Panc1 (cell line): ENCODE measurements around the gene TPT1. TPM values are rescaled to one million over a fixed set of nuclear protein-coding genes. Genes with fewer than 3 reads are reported as not detected.

Experiments
- ATAC-seq: fragments of 200-7000 bp; cut with Tn5 transposase; 2 replicates; pipeline ENCODE4 v1.9.1; 2020; ENCODE audit warnings: mild to moderate bottlenecking, moderate library complexity
- BruUV-seq: library from RNA; stranded (reverse); fragments of 400-500 nt; replicated peaks from 2 replicates; lab custom pipeline; 2021; lab: Mats Ljungman, UMichigan
- CTCF ChIA-PET: fragments of 300-600 bp; sonication (Branson Sonifier 250); formaldehyde crosslinking; loops from one replicate; lab custom pipeline; 2022; ENCODE audit warnings: antibody characterized with exemption; lab: Charles Lee
- POLR2A ChIA-PET: fragments of 300-600 bp; sonication (Branson Sonifier 250); formaldehyde crosslinking; loops from one replicate; lab custom pipeline; 2022; ENCODE audit warnings: antibody characterized with exemption; lab: Charles Lee
- DNase-seq: peaks from one replicate; pipeline ENCODE4 v3.0.0-alpha.2; 2010; ENCODE audit warnings: low read depth, low spot score
- H3K27ac ChIP-seq: 2 replicates; pipeline ENCODE4 v1.5.1; 2011; ENCODE audit warnings: mild to moderate bottlenecking, low read length, inconsistent platforms
- H3K27me3 ChIP-seq: fragments of 200-500 bp; sonication (Bioruptor generic); 2 replicates; pipeline ENCODE4 v1.6.0; 2014; ENCODE audit warnings: low read length, inconsistent platforms; ENCODE audit not compliant: control insufficient read depth, insufficient read depth
- H3K36me3 ChIP-seq: fragments of 200-500 bp; sonication (Bioruptor generic); 2 replicates; pipeline ENCODE4 v1.5.1; 2014; ENCODE audit warnings: inconsistent platforms, mild to moderate bottlenecking, low read length, moderate library complexity; ENCODE audit not compliant: control insufficient read depth, insufficient read depth
- H3K4me1 ChIP-seq: 2 replicates; pipeline ENCODE4 v1.5.1; 2011; ENCODE audit warnings: inconsistent platforms, mild to moderate bottlenecking, low read length, moderate library complexity; ENCODE audit not compliant: control insufficient read depth, insufficient read depth
- H3K4me3 ChIP-seq, 2 experiments: 2 replicates each; pipeline ENCODE4 v1.5.1; 2011 to 2012; ENCODE audit warnings: low read depth in 2 of 2, low read length in 2 of 2, mild to moderate bottlenecking in 2 of 2, inconsistent platforms in 1 of 2, moderate library complexity in 1 of 2
- H3K9me3 ChIP-seq: fragments of 200-500 bp; sonication (Bioruptor generic); 2 replicates; pipeline ENCODE4 v1.5.1; 2014; ENCODE audit warnings: low read depth, mild to moderate bottlenecking, inconsistent platforms, low read length, moderate library complexity; ENCODE audit not compliant: control insufficient read depth, insufficient read depth
- POLR2AphosphoS5 ChIP-seq: IDR thresholded peaks from 2 replicates; pipeline ENCODE4 v1.6.1; 2012; ENCODE audit warnings: mild to moderate bottlenecking, low read depth, low read length, moderate library complexity
- SIN3A ChIP-seq: IDR thresholded peaks from 2 replicates; pipeline ENCODE4 v1.6.1; 2012; ENCODE audit warnings: low read depth, mild to moderate bottlenecking, low read length, moderate library complexity, borderline replicate concordance; ENCODE audit not compliant: insufficient read depth
- TCF7L2 ChIP-seq: IDR thresholded peaks from 2 replicates; pipeline ENCODE4 v1.6.1; 2011; ENCODE audit warnings: mild to moderate bottlenecking, low read depth, low read length, inconsistent platforms
- in situ Hi-C: cut with HindIII; loops from 2 replicates; pipeline ENCODE4 v1.10.0; 2016; ENCODE audit warnings: low sequenced_read_pairs, low pct_unique_long_range_greater_than_20kb
- intact Hi-C: fragments of 100-400 bp; cut with micrococcal nuclease; formaldehyde crosslinking; loops from one replicate; pipeline ENCODE4 v1.10.0; 2022; ENCODE audit not compliant: unreplicated experiment
- total RNA-seq: library from RNA; stranded (reverse); gene quantifications from one replicate; pipeline ENCODE4 v1.2.1, GENCODE V29; 2021; ENCODE audit not compliant: unreplicated experiment
- TF ChIP-seq, protein P1 (sequence below), 2 experiments: IDR thresholded peaks; 2 replicates each; pipeline ENCODE4 v1.6.1; 2011 to 2012; ENCODE audit warnings: low read depth in 2 of 2, control low read depth in 1 of 2, low read length in 1 of 2, mild to moderate bottlenecking in 1 of 2, moderate library complexity in 1 of 2; ENCODE audit not compliant: insufficient read depth in 1 of 2
- TF ChIP-seq, protein P2 (sequence below): fragments of 450-650 bp; IDR thresholded peaks from 2 replicates; pipeline ENCODE4 v1.5.1; 2017; ENCODE audit warnings: mild to moderate bottlenecking

Gene TPT1
- total RNA-seq, 1 experiment from 2014 or later = 939 TPM

DNA sequence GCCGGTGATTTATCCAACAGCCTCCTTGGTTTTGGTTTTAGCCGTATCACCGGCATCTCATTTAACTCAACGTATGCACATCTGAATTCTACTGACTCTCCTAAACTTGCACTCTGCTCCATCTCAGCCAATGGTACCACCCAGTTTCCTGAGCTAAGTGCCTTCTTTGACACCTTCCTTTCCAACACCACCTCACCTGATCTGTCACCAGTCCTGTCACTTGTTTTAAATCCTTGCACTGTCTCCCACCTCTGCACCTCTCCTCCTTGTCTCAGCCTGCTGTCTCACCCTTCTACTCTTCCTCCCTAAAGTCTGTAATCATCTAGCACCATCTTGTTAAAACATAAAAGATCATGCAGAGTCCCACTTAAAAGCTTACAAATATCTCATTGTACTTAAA, 28.1 kb upstream of the TPT1 start:
- in situ Hi-C loops (no loop called here), intact Hi-C loops (no loop called here)
- H3K27me3 ChIP-seq = no peaks in the 10 kb centered on the region
- H3K9me3 ChIP-seq = no peaks in the 10 kb centered on the region
- no peak overlapping the region for H3K27ac ChIP-seq
- CTCF ChIA-PET = no interaction called here
- DNase-seq (no peak), ATAC-seq (no peak)
- BruUV-seq = no TSS peak
- no peak overlapping the region for H3K4me3 ChIP-seq
- POLR2A ChIA-PET = no interaction called here
- H3K36me3 ChIP-seq = no peaks in the 10 kb centered on the region
- peaks cover 2% of the 10 kb centered on the region; the same call in 1 of the 2 replicates for H3K4me1 ChIP-seq
- no peak for TF ChIP-seq POLR2AphosphoS5
- TF ChIP-seq SIN3A = no peak
- no peak for TF ChIP-seq TCF7L2
- TF ChIP-seq, protein P1, sequence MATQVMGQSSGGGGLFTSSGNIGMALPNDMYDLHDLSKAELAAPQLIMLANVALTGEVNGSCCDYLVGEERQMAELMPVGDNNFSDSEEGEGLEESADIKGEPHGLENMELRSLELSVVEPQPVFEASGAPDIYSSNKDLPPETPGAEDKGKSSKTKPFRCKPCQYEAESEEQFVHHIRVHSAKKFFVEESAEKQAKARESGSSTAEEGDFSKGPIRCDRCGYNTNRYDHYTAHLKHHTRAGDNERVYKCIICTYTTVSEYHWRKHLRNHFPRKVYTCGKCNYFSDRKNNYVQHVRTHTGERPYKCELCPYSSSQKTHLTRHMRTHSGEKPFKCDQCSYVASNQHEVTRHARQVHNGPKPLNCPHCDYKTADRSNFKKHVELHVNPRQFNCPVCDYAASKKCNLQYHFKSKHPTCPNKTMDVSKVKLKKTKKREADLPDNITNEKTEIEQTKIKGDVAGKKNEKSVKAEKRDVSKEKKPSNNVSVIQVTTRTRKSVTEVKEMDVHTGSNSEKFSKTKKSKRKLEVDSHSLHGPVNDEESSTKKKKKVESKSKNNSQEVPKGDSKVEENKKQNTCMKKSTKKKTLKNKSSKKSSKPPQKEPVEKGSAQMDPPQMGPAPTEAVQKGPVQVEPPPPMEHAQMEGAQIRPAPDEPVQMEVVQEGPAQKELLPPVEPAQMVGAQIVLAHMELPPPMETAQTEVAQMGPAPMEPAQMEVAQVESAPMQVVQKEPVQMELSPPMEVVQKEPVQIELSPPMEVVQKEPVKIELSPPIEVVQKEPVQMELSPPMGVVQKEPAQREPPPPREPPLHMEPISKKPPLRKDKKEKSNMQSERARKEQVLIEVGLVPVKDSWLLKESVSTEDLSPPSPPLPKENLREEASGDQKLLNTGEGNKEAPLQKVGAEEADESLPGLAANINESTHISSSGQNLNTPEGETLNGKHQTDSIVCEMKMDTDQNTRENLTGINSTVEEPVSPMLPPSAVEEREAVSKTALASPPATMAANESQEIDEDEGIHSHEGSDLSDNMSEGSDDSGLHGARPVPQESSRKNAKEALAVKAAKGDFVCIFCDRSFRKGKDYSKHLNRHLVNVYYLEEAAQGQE (IDR thresholded peaks at IDR 0.05; ENCODE audit: insufficient read depth in 1 of 2, low read depth in 2 of 2, low read length in 1 of 2) = no peak
- TF ChIP-seq, protein P2, sequence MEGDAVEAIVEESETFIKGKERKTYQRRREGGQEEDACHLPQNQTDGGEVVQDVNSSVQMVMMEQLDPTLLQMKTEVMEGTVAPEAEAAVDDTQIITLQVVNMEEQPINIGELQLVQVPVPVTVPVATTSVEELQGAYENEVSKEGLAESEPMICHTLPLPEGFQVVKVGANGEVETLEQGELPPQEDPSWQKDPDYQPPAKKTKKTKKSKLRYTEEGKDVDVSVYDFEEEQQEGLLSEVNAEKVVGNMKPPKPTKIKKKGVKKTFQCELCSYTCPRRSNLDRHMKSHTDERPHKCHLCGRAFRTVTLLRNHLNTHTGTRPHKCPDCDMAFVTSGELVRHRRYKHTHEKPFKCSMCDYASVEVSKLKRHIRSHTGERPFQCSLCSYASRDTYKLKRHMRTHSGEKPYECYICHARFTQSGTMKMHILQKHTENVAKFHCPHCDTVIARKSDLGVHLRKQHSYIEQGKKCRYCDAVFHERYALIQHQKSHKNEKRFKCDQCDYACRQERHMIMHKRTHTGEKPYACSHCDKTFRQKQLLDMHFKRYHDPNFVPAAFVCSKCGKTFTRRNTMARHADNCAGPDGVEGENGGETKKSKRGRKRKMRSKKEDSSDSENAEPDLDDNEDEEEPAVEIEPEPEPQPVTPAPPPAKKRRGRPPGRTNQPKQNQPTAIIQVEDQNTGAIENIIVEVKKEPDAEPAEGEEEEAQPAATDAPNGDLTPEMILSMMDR = no peak

DNA sequence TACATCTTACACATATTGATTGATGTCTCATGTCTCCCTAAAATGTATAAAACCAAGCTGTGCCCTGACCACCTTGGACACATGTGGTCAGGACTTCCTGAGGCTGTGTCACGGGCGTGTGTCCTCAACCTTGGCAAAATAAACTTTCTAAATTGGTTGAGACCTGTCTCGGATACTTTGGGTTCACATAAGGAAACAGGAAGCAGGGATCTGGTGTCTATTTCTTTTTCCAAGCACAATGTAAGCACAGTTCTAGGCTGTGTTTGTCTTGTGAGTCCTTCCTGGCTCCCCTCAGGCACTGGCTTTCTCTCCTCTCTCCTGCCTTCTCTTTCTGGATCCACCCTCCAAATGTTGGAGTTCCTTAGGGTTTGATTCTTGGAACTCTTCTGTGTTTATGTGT, 27.6 kb upstream of the TPT1 start:
- peaks cover 2% of the 10 kb centered on the region; the same call in 1 of the 2 replicates for H3K4me1 ChIP-seq
- CTCF ChIA-PET = interaction anchor here (0.6 kb wide), 1 partner anchor 292 kb away, joined by 3 read pairs; no protein-coding TSS in a partner anchor
- no TSS peak for BruUV-seq

More for the DNA sequence above, 27.6 kb upstream of the TPT1 start:
- Histone ChIP-seq H3K27me3 (no peaks in the 10 kb centered on the region), H3K4me3 (no peak overlapping the region), H3K36me3 (no peaks in the 10 kb centered on the region; the same call in 1 of the 2 replicates), H3K27ac (no peak overlapping the region), H3K9me3 (no peaks in the 10 kb centered on the region)
- in situ Hi-C loops = no loop called here
- intact Hi-C loops = no loop called here
- POLR2A ChIA-PET = no interaction called here
- DNase-seq (no peak), ATAC-seq (no peak)
- TF ChIP-seq SIN3A (no peak), TCF7L2 (no peak), POLR2AphosphoS5 (no peak)
- TF ChIP-seq, protein P2 = no peak
- TF ChIP-seq, protein P1 (IDR thresholded peaks at IDR 0.05; ENCODE audit: insufficient read depth in 1 of 2, low read depth in 2 of 2, low read length in 1 of 2) = no peak
